Pancreas (tissue), 10 donors: ENCODE results near the gene TSHZ2. TPM values are rescaled to one million over a fixed set of nuclear protein-coding genes. Genes with fewer than 3 reads are reported as not detected.

Source experiments
- ATAC-seq, 4 donors: fragments of 200-7000 bp; cut with Tn5 transposase; one replicate each; pipeline versions ENCODE4 v1.8.0 to v1.9.1; 2020; ENCODE audit warnings: mild to moderate bottlenecking in 4 of 4, moderate library complexity in 4 of 4
- DNase-seq, 6 donors: peaks; one replicate each; pipeline ENCODE4 v3.0.0-alpha.2; 2020
- FAIRE-seq: peaks from 2 replicates; lab custom pipeline; 2012; peaks lifted over from hg19 to GRCh38; lab: Jason Lieb, UNC
- H3K27ac ChIP-seq, 4 donors: fragments of 200-600 bp; sonication (generic); 1 replicate in 3 of 4; 2 replicates in 1 of 4; pipeline versions ENCODE4 v1.5.0 to v1.8.0; 2020
- H3K27me3 ChIP-seq, 4 donors: fragments of 200-600 bp; one replicate each; pipeline ENCODE4 v1.8.0; 2021
- H3K36me3 ChIP-seq, 3 donors: fragments of 200-600 bp; sonication (generic) in 1 of 3; one replicate each; pipeline versions ENCODE4 v1.5.0 to v1.8.0; 2020 to 2021
- H3K4me1 ChIP-seq, 3 donors: fragments of 200-600 bp; one replicate each; pipeline ENCODE4 v1.8.0; 2021
- H3K4me3 ChIP-seq, 4 donors: fragments of 200-600 bp; sonication (generic) in 2 of 4; one replicate each; pipeline versions ENCODE4 v1.5.0 to v1.8.0; 2020 to 2021
- H3K9me3 ChIP-seq, 4 donors: fragments of 200-600 bp; one replicate each; pipeline ENCODE4 v1.8.0; 2021
- WGBS, 2 donors: extraction: QIAGEN DNeasy Blood & Tissue Kit; methylation state at CpG; one replicate each; pipeline ENCODE4 v1.1.7; 2013; 5-methylcytosine and 5-hydroxymethylcytosine counted together
- intact Hi-C, 3 donors: fragments of 100-400 bp; cut with DNase I; formaldehyde crosslinking; loops; one replicate each; pipeline versions ENCODE4 v1.11.1 to v1.14.2; 2022
- polyA plus RNA-seq, 2 donors: library from polyadenylated mRNA; stranded (reverse); fragments of 200-250 nt; gene quantifications; one replicate each; pipeline ENCODE4 v1.2.3, GENCODE V29; 2013
- total RNA-seq, 6 donors: library from RNA; stranded (reverse); fragmentation: NEBNext Ultra II Directional in 4 of 6; extraction: Animal tissue kit (Norgen Biotek cat#: 25700) in 4 of 6; gene quantifications; one replicate each; pipeline versions ENCODE4 v1.2.1 to v1.2.4, GENCODE V29; 2021 to 2023
- TF ChIP-seq, protein P1 (sequence below), 4 donors: fragments of 200-600 bp; sonication (generic) in 3 of 4; IDR thresholded peaks; one replicate each; pipeline versions ENCODE4 v1.5.0 to v1.8.0; 2021; ENCODE audit warnings: antibody characterized with exemption in 4 of 4
- donor health status: healthy with polysubstance abuse.
- donor health status: DM: no; HTN: no; CAD: no; lungs with moderate emphysema.
- donor health status: DM: no; HTN: no; CAD: no.
- donor health status: control.
- donor health status: control.
- donor health status: Bipolar disorder and iron deficiency.
- donor health status: DM: yes; HTN: yes; CAD: no.
- donor health status: DM: no; HTN: no; CAD: no.
- donor health status: DM: no; HTN: no; CAD: no.
- donor health status: DM: yes; HTN: yes; CAD: no.

Gene TSHZ2
- total and polyA plus RNA-seq, 8 donors = 2.2 to 23.5 (median 4.5) TPM

DNA sequence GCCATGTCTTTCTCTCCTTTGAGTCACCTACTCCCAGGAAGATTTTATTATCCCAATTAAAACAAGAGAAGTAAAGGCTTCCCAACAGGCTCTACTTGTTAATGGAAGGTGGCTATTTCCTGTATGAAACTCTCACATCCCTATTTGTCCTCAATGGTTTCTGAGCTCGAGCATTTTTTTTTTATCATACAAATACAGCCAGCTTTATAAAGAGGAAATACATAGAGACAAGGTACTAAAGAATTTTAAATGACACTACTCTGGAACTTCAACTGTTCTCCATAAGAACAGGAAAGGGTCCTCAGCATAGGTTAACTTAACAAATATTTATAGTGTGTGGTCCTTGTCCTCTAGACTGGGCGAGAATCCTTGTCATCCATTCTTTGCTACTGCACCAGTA lies 41.0 kb downstream of the TSHZ2 start:
- intact Hi-C loops = no loop called here
- H3K27ac ChIP-seq = no peak overlapping the region
- TF ChIP-seq, protein P1, sequence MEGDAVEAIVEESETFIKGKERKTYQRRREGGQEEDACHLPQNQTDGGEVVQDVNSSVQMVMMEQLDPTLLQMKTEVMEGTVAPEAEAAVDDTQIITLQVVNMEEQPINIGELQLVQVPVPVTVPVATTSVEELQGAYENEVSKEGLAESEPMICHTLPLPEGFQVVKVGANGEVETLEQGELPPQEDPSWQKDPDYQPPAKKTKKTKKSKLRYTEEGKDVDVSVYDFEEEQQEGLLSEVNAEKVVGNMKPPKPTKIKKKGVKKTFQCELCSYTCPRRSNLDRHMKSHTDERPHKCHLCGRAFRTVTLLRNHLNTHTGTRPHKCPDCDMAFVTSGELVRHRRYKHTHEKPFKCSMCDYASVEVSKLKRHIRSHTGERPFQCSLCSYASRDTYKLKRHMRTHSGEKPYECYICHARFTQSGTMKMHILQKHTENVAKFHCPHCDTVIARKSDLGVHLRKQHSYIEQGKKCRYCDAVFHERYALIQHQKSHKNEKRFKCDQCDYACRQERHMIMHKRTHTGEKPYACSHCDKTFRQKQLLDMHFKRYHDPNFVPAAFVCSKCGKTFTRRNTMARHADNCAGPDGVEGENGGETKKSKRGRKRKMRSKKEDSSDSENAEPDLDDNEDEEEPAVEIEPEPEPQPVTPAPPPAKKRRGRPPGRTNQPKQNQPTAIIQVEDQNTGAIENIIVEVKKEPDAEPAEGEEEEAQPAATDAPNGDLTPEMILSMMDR (IDR thresholded peaks at IDR 0.05) = no peak
- H3K36me3 ChIP-seq = no peaks in the 10 kb centered on the region
- no peak overlapping the region for H3K4me3 ChIP-seq
- no peak for DNase-seq
- H3K27me3 ChIP-seq = no peaks in the 10 kb centered on the region
- 87 to 94% methylated on average over 2 of the region's 2 CpGs for WGBS, 2 donors
- no peak for FAIRE-seq
- no peaks in the 10 kb centered on the region for H3K4me1 ChIP-seq
- ATAC-seq = no peak
- H3K9me3 ChIP-seq = no peaks in the 10 kb centered on the region

DNA sequence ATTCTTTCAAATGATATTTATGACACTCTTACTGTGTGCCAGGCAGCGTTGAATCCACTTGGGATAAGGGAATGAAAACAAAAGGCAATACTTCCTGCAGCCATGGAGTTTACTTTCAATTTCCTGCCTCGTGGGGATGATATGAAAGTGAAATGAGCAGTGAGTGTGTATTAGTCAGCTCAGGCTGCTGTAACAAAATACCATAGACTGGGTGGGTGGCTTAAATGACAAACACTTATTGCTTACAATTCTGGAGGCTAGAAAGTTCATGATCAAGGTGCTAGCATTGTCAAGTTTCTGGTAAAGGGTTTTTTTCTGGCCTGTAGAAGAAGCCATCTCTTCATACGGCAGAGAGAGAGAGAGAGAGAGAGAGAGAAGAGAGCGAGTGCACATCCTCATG lies 41.7 kb downstream of the TSHZ2 start:
- intact Hi-C loops = no loop called here
- TF ChIP-seq, protein P1 (IDR thresholded peaks at IDR 0.05) = no peak
- no peaks in the 10 kb centered on the region for H3K36me3 ChIP-seq
- no peak overlapping the region for H3K27ac ChIP-seq
- no peaks in the 10 kb centered on the region for H3K27me3 ChIP-seq
- no peaks in the 10 kb centered on the region for H3K9me3 ChIP-seq
- H3K4me1 ChIP-seq = no peaks in the 10 kb centered on the region
- 55 to 77% methylated on average over 4 of the region's 4 CpGs for WGBS, 2 donors
- no peak for DNase-seq
- ATAC-seq = no peak
- no peak for FAIRE-seq
- H3K4me3 ChIP-seq = no peak overlapping the region

DNA sequence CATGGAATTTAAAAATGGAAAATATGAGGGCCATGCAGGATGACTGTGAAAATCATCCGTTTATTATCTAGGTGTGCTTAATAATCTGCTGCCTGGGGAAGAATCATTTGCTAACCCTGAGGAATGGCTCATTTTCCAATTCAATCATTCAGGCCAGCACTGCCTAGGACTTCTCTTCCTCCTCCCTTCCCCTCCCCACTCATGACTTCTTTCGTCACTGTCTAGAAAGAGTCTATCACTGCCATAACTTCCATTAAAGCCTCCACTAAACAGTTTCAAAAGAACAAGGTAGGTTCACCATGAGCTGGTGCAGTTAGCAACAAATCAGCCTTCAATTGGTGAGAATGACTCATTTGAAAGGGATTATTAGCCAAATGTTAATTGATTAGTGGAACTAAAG lies 43.9 kb downstream of the TSHZ2 start:
- H3K9me3 ChIP-seq = no peaks in the 10 kb centered on the region
- no peaks in the 10 kb centered on the region for H3K36me3 ChIP-seq
- no peaks in the 10 kb centered on the region for H3K27me3 ChIP-seq
- intact Hi-C loops = no loop called here
- TF ChIP-seq, protein P1 (IDR thresholded peaks at IDR 0.05) = no peak
- DNase-seq (no peak), FAIRE-seq (no peak), ATAC-seq (no peak)
- no peak overlapping the region for H3K27ac ChIP-seq
- no peak overlapping the region for H3K4me3 ChIP-seq
- WGBS, 2 donors = 80 to 95% methylated on average over 2 of the region's 2 CpGs
- no peaks in the 10 kb centered on the region for H3K4me1 ChIP-seq

DNA sequence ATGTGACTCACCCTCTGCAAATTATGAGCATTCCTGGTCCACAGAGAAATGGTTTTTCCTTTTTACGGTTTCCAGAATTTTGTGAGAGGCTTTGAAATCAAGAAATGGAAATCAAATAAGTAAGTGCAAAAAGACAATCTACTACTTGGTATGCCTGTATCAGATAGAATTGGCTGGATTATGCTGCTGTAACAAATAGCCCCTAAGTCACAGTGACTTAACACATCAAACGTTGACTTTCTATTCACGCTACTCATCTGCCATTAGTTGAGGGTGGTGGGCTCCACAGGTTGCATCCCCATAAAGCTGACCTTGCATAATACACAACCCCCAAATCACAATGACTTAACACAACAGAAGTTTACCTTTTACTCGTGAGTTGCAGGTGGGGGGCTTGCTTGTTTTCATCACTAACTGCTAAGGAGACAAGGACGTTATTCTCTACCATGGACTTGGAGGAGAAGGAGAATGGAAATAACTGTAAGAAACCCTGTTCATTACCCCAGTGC lies 44.4 kb downstream of the TSHZ2 start:
- no peak for ATAC-seq
- TF ChIP-seq, protein P1 (IDR thresholded peaks at IDR 0.05) = no peak
- Histone ChIP-seq H3K27ac (no peak overlapping the region), H3K27me3 (no peaks in the 10 kb centered on the region), H3K9me3 (no peaks in the 10 kb centered on the region), H3K4me1 (no peaks in the 10 kb centered on the region), H3K4me3 (no peak overlapping the region), H3K36me3 (no peaks in the 10 kb centered on the region)
- FAIRE-seq = no peak
- intact Hi-C loops = no loop called here
- no peak for DNase-seq
- 65 to 78% methylated on average over 5 of the region's 5 CpGs for WGBS, 2 donors

DNA sequence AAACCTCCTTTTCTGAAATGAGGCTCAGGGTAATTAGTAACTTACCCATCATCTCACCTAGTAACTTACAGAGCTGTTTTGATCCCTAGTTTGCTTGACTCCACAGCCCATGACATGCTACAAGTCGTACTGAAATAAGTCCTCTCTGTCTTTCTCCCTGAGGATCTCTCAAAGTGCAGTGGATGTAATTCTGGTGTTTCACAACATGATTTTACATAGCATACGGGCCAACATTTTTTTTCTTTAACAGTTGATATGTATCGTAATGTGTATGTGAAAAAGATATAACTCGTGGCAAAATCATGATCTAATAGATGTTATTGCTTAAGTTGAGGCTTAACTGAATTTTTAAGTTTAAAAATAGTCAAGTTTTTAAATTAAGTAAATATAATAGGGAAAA lies 45.0 kb downstream of the TSHZ2 start:
- FAIRE-seq = no peak
- H3K27ac ChIP-seq = no peak overlapping the region
- no peak for ATAC-seq
- H3K4me3 ChIP-seq = no peak overlapping the region
- H3K9me3 ChIP-seq = no peaks in the 10 kb centered on the region
- H3K27me3 ChIP-seq = no peaks in the 10 kb centered on the region
- 63 to 79% methylated on average over 4 of the region's 4 CpGs for WGBS, 2 donors
- no peak for DNase-seq
- H3K36me3 ChIP-seq = no peaks in the 10 kb centered on the region
- no peaks in the 10 kb centered on the region for H3K4me1 ChIP-seq
- intact Hi-C loops = no loop called here
- TF ChIP-seq, protein P1 (IDR thresholded peaks at IDR 0.05) = no peak
